Measurements from ENCODE around the gene RAB38. TPM values are rescaled to one million over a fixed set of nuclear protein-coding genes. Genes with fewer than 3 reads are reported as not detected.

RAB38 gene
- total RNA-seq, 1 experiment from 2014 or later: not detected

DNA sequence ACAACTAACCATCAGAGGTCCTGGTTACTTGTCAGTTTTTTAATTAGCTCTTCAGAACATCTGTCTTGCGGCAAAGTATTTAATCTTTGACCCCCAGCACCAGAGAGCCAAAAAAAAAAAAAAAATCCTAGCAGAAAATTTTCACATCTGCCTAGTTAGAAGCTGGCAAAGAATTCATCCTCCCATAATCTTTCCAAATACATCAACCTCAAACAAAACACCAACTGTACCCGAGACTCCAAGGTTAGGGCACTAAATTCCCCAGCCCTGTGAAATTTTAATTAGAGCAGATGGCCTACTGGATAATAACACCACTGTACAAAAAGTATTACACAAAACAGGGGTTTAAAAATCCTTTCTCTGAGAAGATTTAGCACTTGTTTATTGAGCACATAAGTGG lies 55.7 kb downstream of the RAB38 start:
- Histone ChIP-seq H3K4me3 (ENCODE audit: low read length) (no peak overlapping the region), H3K9me2 (replicated peaks; ENCODE audit: low read length) (no peaks in the 10 kb centered on the region), H3K27me3 (ENCODE audit: low read length) (no peaks in the 10 kb centered on the region), H3K9ac (ENCODE audit: low read length) (no peak overlapping the region), H3F3A (ENCODE audit: low read length, unreplicated experiment) (no peaks in the 10 kb centered on the region), H4K20me1 (ENCODE audit: low read length) (no peaks in the 10 kb centered on the region), H2AFZ (ENCODE audit: low read length) (no peak overlapping the region), H3K4me2 (ENCODE audit: low read length) (no peak overlapping the region), H3K27ac (ENCODE audit: low read length) (no peak overlapping the region), H3K9me3 (ENCODE audit: low read length) (no peaks in the 10 kb centered on the region), H3K4me1 (ENCODE audit: insufficient read depth, low read length) (no peaks in the 10 kb centered on the region), H3K79me2 (ENCODE audit: low read length) (no peaks in the 10 kb centered on the region), H3K36me3 (ENCODE audit: low read depth, low read length) (no peaks in the 10 kb centered on the region)
- no peak for TF ChIP-seq EZH2 (IDR thresholded peaks at IDR 0.05; ENCODE audit: low read length, unreplicated experiment)
- TF ChIP-seq, protein P1, sequence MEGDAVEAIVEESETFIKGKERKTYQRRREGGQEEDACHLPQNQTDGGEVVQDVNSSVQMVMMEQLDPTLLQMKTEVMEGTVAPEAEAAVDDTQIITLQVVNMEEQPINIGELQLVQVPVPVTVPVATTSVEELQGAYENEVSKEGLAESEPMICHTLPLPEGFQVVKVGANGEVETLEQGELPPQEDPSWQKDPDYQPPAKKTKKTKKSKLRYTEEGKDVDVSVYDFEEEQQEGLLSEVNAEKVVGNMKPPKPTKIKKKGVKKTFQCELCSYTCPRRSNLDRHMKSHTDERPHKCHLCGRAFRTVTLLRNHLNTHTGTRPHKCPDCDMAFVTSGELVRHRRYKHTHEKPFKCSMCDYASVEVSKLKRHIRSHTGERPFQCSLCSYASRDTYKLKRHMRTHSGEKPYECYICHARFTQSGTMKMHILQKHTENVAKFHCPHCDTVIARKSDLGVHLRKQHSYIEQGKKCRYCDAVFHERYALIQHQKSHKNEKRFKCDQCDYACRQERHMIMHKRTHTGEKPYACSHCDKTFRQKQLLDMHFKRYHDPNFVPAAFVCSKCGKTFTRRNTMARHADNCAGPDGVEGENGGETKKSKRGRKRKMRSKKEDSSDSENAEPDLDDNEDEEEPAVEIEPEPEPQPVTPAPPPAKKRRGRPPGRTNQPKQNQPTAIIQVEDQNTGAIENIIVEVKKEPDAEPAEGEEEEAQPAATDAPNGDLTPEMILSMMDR (conservative IDR thresholded peaks at IDR 0.05; ENCODE audit: low read depth, low read length): no peak
- TF ChIP-seq EZH2phosphoT487 (IDR thresholded peaks at IDR 0.05; ENCODE audit: borderline replicate concordance, low read length): no peak
- DNase-seq (no peak), ATAC-seq (no peak)
- POLR2A ChIA-PET (ENCODE audit: unreplicated experiment): no interaction called here
- intact Hi-C loops (cut with micrococcal nuclease): no loop called here
- CTCF ChIA-PET: no interaction called here
- no TSS peak for BruUV-seq (replicated peaks)

DNA sequence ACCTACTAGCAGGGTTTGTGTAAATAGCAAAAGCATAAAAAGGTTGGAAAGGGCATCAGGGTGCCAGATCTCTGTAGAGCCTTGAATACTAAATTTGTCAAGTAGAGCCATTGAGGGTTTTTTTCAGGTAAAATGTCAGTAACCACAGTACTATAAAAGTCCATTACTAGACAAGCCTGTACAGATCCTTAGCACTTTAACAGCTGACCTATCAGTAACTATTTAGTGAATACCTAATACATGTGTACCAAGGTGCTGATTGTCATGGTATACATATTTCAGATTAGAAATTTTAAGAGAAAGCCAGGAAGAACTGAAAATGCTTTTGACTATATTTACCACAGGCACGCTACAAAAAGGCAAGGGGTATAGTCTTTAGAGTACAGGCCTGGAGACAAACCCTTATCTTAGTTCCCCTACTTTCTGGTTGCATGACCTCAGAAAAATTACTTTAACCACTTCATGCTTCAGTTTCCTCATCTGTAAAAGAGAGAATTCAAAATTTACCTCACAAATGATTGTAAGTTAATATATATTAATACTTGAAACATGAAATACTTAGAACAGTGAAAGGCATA lies 57.9 kb downstream of the RAB38 start:
- no peak for ATAC-seq
- CTCF ChIA-PET: no interaction called here
- intact Hi-C loops (cut with micrococcal nuclease): no loop called here

More for the DNA sequence above, 57.9 kb downstream of the RAB38 start:
- Histone ChIP-seq H3K27me3 (ENCODE audit: low read length) (no peaks in the 10 kb centered on the region), H3K27ac (ENCODE audit: low read length) (no peak overlapping the region), H3K4me3 (ENCODE audit: low read length) (no peak overlapping the region), H3K9me2 (replicated peaks; ENCODE audit: low read length) (no peaks in the 10 kb centered on the region), H2AFZ (ENCODE audit: low read length) (no peak overlapping the region), H4K20me1 (ENCODE audit: low read length) (no peaks in the 10 kb centered on the region), H3F3A (ENCODE audit: low read length, unreplicated experiment) (no peaks in the 10 kb centered on the region), H3K79me2 (ENCODE audit: low read length) (no peaks in the 10 kb centered on the region), H3K9me3 (ENCODE audit: low read length) (no peaks in the 10 kb centered on the region), H3K4me1 (ENCODE audit: insufficient read depth, low read length) (no peaks in the 10 kb centered on the region), H3K9ac (ENCODE audit: low read length) (no peak overlapping the region), H3K36me3 (ENCODE audit: low read depth, low read length) (no peaks in the 10 kb centered on the region), H3K4me2 (ENCODE audit: low read length) (no peak overlapping the region)
- no TSS peak for BruUV-seq (replicated peaks)
- no peak for DNase-seq
- POLR2A ChIA-PET (ENCODE audit: unreplicated experiment): no interaction called here
- TF ChIP-seq EZH2phosphoT487 (IDR thresholded peaks at IDR 0.05; ENCODE audit: borderline replicate concordance, low read length): no peak
- TF ChIP-seq EZH2 (IDR thresholded peaks at IDR 0.05; ENCODE audit: low read length, unreplicated experiment): no peak
- TF ChIP-seq, protein P1 (conservative IDR thresholded peaks at IDR 0.05; ENCODE audit: low read depth, low read length): no peak
